ENCODE data around the gene KASH5. TPM values are rescaled to one million over a fixed set of nuclear protein-coding genes. Genes with fewer than 3 reads are reported as not detected.
A peak's percentile ranks its signal among the peaks of the same experiment; 100 is the strongest.

Gene KASH5
- total RNA-seq, 1 donor from 2014 or later: not detected

DNA sequence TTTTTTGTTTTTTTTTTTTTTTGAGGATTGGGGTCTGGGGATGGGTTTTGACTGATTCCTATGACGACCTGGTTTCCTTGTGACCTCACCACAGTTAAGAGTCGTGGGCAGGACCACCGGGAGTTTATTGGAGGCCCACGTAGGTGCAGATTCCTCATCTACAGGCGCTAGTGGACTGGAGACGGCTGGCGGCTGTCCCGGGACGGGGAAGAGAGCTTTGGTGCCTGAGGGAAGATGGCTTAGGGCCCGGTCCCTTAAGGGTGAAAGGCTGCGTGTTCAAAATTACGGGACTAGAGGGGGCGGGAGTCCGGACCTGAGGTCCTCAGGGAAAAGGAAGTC lies 25.2 kb upstream of the KASH5 start:
- intact Hi-C loops (cut with DNase I): loop anchor here (10.0 kb wide), 1 partner anchor 82 kb away; the partner anchor contains the start of gene SLC17A7
- Histone ChIP-seq H3K4me1 (peaks cover 29% of the 10 kb centered on the region), H3K4me3 (peak overlapping the region; percentile 41 to 70), H3K9me3 (no peaks in the 10 kb centered on the region), H3K27ac (peak overlapping the region; percentile 95), H3K27me3 (no peaks in the 10 kb centered on the region), H3K36me3 (peaks cover 0 to 8% of the 10 kb centered on the region in 2 donors)
- TF ChIP-seq POLR2A (IDR thresholded peaks at IDR 0.05): no peak
- TF ChIP-seq, protein P1, sequence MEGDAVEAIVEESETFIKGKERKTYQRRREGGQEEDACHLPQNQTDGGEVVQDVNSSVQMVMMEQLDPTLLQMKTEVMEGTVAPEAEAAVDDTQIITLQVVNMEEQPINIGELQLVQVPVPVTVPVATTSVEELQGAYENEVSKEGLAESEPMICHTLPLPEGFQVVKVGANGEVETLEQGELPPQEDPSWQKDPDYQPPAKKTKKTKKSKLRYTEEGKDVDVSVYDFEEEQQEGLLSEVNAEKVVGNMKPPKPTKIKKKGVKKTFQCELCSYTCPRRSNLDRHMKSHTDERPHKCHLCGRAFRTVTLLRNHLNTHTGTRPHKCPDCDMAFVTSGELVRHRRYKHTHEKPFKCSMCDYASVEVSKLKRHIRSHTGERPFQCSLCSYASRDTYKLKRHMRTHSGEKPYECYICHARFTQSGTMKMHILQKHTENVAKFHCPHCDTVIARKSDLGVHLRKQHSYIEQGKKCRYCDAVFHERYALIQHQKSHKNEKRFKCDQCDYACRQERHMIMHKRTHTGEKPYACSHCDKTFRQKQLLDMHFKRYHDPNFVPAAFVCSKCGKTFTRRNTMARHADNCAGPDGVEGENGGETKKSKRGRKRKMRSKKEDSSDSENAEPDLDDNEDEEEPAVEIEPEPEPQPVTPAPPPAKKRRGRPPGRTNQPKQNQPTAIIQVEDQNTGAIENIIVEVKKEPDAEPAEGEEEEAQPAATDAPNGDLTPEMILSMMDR (IDR thresholded peaks at IDR 0.05): no peak
- no peak for TF ChIP-seq POLR2AphosphoS5 (IDR thresholded peaks at IDR 0.05; ENCODE audit: insufficient read depth in 1 of 2, low read depth in 1 of 2)
- no peak for DNase-seq (ENCODE audit: extremely low spot score in 2 of 2)

DNA sequence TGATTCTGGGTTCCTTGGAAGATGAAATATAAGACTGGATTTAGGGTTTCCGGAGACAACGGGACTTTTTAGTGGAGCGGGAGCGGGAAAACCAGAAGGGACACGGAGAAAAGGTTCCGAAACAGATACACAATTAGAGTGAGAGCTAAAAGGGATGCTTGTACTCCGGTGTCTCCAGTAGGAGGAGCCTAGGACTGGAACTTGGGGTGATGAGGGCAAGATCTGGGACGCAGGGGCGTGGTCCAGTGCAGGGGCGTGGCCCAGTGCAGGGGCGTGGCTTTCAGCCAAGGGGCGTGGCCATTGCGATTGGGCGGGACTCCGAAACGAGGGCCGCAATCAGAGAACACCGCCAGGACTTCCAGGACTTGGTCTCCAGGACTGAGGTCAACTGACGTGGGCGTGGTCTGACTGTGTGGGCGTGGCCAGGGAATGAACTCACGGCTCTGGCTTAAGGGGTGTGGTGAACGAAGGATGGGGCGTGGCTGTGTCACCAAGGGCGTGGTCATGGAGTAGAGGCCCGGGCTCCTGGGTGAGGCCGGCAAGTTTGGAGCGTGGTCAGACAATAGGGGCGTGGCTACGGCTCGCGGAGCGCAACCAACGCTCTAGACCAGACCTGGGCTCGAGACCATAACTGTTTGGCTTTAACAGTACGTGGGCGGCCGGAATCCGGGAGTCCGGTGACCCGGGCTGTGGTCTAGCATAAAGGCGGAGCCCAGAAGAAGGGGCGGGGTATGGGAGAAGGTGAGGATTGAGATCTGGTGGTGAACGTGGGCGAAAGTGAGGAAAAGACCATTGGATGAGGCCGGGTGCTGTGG lies 24.6 kb upstream of the KASH5 start, which contains the start of gene DKKL1:
TSS of gene DKKL1 (plus strand) at position 610 of the 815 bp plus-strand sequence. CDS start at position 732, 122 bp downstream.
- Histone ChIP-seq H3K4me3 (peak within 1 kb of the TSS; percentile 70 to 98), H3K27me3 (no peaks in the 10 kb centered on the region), H3K4me1 (peaks cover 28% of the 10 kb centered on the region), H3K9me3 (no peaks in the 10 kb centered on the region), H3K27ac (peak within 1 kb of the TSS; percentile 95), H3K36me3 (peaks cover 0 to 8% of the 10 kb centered on the region in 2 donors)
- intact Hi-C loops (cut with DNase I): loop anchor here (10.0 kb wide), 1 partner anchor 81 kb away; the partner anchor contains the start of gene SLC17A7
- TF ChIP-seq, protein P1 (IDR thresholded peaks at IDR 0.05): peak in 1 of 3 experiments; percentile 10
- TF ChIP-seq POLR2AphosphoS5 (IDR thresholded peaks at IDR 0.05; ENCODE audit: insufficient read depth in 1 of 2, low read depth in 1 of 2) (peak; percentile 88 to 89), POLR2A (IDR thresholded peaks at IDR 0.05) (peak in 1 of 2 donors; percentile 82)
- DNase-seq (ENCODE audit: extremely low spot score in 2 of 2): peak in 1 of 2 donors; percentile 100

DNA sequence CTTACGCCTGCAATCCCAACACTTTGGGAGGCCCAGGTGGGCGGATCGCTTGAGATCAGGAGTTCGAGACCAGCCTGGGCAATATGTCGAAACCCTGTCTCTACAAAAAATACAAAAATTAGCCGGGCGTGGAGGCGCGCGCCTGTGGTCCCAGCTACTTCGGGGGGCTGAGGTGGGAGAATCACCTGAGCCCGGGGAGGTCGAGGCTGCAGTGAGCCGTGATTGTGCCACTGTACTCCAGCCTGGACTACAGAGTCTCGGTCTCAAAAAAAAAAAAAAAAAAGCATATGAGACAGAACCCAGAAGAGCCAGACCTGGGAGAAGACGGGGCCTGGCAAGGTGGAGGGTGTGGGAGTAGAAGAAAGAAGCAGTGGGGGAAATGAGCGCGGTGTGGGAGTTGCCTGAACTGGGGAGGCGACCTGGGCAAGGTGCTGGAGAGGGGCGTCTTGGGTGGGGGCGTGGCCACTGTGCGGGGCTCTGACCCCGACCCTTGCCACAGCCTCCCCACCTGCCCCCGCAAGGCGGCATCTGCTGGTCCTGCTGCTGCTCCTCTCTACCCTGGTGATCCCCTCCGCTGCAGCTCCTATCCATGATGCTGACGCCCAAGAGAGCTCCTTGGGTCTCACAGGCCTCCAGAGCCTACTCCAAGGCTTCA lies 23.8 kb upstream of the KASH5 start:
- Histone ChIP-seq H3K9me3 (no peaks in the 10 kb centered on the region), H3K27ac (peak overlapping the region; percentile 95), H3K36me3 (peaks cover 0 to 5% of the 10 kb centered on the region in 2 donors), H3K4me3 (peak overlapping the region; percentile 41 to 70), H3K27me3 (no peaks in the 10 kb centered on the region), H3K4me1 (peaks cover 28% of the 10 kb centered on the region)
- TF ChIP-seq, protein P1 (IDR thresholded peaks at IDR 0.05): no peak
- TF ChIP-seq POLR2A (IDR thresholded peaks at IDR 0.05) (no peak), POLR2AphosphoS5 (IDR thresholded peaks at IDR 0.05; ENCODE audit: insufficient read depth in 1 of 2, low read depth in 1 of 2) (no peak)
- no peak for DNase-seq (ENCODE audit: extremely low spot score in 2 of 2)
- intact Hi-C loops (cut with DNase I): loop anchor here (10.0 kb wide), 1 partner anchor 81 kb away; the partner anchor contains the start of gene SLC17A7

DNA sequence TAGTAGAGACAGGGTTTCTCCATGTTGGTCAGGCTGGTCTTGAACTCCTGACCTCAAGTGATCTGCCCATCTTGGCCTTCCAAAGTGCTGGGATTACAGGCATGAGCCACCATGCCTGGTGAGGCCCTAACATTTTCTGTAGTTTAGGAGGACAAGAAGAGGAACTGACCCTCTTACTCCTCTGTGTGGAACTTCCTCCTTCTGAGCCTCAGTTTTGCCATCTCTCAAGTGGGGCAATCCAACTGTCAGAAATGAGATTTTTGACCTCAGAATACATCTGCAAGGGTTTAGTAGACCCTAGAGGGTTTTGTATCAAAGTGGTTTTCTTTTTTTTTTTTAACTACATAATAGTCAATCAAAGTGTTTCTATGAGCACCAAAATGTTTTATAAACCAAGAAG lies 21.9 kb upstream of the KASH5 start:
- Histone ChIP-seq H3K9me3 (no peaks in the 10 kb centered on the region), H3K36me3 (no peaks in the 10 kb centered on the region), H3K4me1 (peaks cover 14% of the 10 kb centered on the region), H3K27ac (no peak overlapping the region), H3K4me3 (no peak overlapping the region), H3K27me3 (no peaks in the 10 kb centered on the region)
- TF ChIP-seq POLR2AphosphoS5 (IDR thresholded peaks at IDR 0.05; ENCODE audit: insufficient read depth in 1 of 2, low read depth in 1 of 2): no peak
- TF ChIP-seq, protein P1 (IDR thresholded peaks at IDR 0.05): no peak
- no peak for TF ChIP-seq POLR2A (IDR thresholded peaks at IDR 0.05)
- intact Hi-C loops (cut with DNase I): loop anchor here (10.0 kb wide), 1 partner anchor 79 kb away; the partner anchor contains the start of gene SLC17A7
- DNase-seq (ENCODE audit: extremely low spot score in 2 of 2): no peak
